Peyer's patch (tissue), 4 donors: ENCODE results near the gene COL6A1.

Experiments used
- POLR2A ChIP-seq, 2 donors: fragments of 450-650 bp; IDR thresholded peaks; one replicate each; pipeline ENCODE4 v1.5.1; 2017; ENCODE audit warnings: antibody characterized with exemption in 2 of 2, mild to moderate bottlenecking in 2 of 2, moderate library complexity in 2 of 2
- TF ChIP-seq, protein P1 (sequence below), 6 experiments: fragments of 450-650 bp in 4 of 6; fragments of 200-600 bp in 2 of 6; sonication (generic) in 1 of 6; IDR thresholded peaks; one replicate each; pipeline ENCODE4 v1.5.1; 2017 to 2019; ENCODE audit warnings: antibody characterized with exemption in 6 of 6, mild to moderate bottlenecking in 3 of 6, moderate library complexity in 1 of 6

DNA sequence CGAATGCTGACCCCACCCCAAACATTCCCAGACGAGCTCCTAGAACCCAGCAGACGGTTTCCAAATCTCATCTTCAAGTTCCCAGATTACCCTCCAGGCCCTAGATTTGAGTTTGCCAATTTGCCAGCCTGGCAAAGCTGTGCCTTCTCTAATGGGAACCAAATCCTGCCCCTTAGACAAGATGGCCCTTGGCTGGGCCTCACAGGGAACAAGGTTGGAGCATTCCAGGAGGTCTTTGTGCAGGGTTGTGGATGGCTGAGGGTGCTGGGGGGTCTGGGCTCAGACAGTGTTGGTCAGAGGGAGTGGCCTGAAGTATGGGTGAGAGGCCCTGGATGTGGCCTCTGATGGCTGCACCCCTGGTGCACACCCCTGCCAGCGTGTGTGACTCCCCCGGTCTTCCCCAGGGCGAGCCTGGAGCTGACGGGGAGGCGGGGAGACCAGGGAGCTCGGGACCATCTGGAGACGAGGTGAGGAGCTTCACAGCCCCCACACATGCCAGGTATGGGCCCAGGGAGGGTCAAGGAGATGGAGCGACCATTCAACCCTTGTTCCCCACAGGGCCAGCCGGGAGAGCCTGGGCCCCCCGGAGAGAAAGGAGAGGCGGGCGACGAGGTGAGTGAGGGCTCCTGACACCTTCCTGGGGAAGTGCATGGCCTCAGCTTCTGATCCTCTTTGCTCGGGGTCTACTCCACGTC, 10.2 kb downstream of the COL6A1 start:
- no peak for TF ChIP-seq POLR2A (IDR thresholded peaks at IDR 0.05)
- TF ChIP-seq, protein P1, sequence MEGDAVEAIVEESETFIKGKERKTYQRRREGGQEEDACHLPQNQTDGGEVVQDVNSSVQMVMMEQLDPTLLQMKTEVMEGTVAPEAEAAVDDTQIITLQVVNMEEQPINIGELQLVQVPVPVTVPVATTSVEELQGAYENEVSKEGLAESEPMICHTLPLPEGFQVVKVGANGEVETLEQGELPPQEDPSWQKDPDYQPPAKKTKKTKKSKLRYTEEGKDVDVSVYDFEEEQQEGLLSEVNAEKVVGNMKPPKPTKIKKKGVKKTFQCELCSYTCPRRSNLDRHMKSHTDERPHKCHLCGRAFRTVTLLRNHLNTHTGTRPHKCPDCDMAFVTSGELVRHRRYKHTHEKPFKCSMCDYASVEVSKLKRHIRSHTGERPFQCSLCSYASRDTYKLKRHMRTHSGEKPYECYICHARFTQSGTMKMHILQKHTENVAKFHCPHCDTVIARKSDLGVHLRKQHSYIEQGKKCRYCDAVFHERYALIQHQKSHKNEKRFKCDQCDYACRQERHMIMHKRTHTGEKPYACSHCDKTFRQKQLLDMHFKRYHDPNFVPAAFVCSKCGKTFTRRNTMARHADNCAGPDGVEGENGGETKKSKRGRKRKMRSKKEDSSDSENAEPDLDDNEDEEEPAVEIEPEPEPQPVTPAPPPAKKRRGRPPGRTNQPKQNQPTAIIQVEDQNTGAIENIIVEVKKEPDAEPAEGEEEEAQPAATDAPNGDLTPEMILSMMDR (IDR thresholded peaks at IDR 0.05), result no peak
